Activated CD4-positive, alpha-beta T cell treated with anti-CD3 and anti-CD28 coated beads, Interleukin-2, amount 10 ng/mL, durations not matched to agents 24 days and 14 days (primary cell): ENCODE measurements around the gene INTS6L. TPM values are rescaled to one million over a fixed set of nuclear protein-coding genes. Genes with fewer than 3 reads are reported as not detected.

Experiments used
- DNase-seq: peaks from one replicate; pipeline ENCODE4 v3.0.0; 2022
- H3K27ac Mint-ChIP-seq: one replicate; pipeline ENCODE4 v1.8.0; 2022; ENCODE audit warnings: mild to moderate bottlenecking, mixed read lengths
- H3K27me3 Mint-ChIP-seq: one replicate; pipeline ENCODE4 v1.8.0; 2022; ENCODE audit warnings: mixed read lengths
- H3K36me3 Mint-ChIP-seq: one replicate; pipeline ENCODE4 v1.8.0; 2022; ENCODE audit warnings: low read depth, mild to moderate bottlenecking, mixed read lengths
- H3K4me1 Mint-ChIP-seq: one replicate; pipeline ENCODE4 v1.8.0; 2021; ENCODE audit warnings: mixed read lengths
- H3K4me3 Mint-ChIP-seq: one replicate; pipeline ENCODE4 v1.8.0; 2022; ENCODE audit warnings: mild to moderate bottlenecking, moderate library complexity, mixed read lengths
- H3K9me3 Mint-ChIP-seq: one replicate; pipeline ENCODE4 v1.8.0; 2021; ENCODE audit warnings: mixed read lengths
- intact Hi-C: fragments of 100-400 bp; cut with micrococcal nuclease; formaldehyde crosslinking; loops from one replicate; pipeline ENCODE4 v1.15.1; 2023
- total RNA-seq: library from RNA; stranded (reverse); gene quantifications from 2 replicates; pipeline ENCODE4 v1.2.3, GENCODE V29; 2022

Gene INTS6L
- total RNA-seq = 30.6 and 35.7 TPM in 2 replicates

- H3K36me3 Mint-ChIP-seq = peaks cover 17% of the 10 kb centered on the region
- intact Hi-C loops = loop anchor here (1.0 to 10.0 kb wide), 5 partner anchors 32 to 1348 kb away; a partner anchor contains a TSS
- H3K27ac Mint-ChIP-seq = peak within 1 kb of the TSS; percentile 97
- H3K9me3 Mint-ChIP-seq = no peaks in the 10 kb centered on the region
- H3K4me3 Mint-ChIP-seq = peak within 1 kb of the TSS; percentile 92
- peaks cover 23% of the 10 kb centered on the region for H3K4me1 Mint-ChIP-seq
- DNase-seq = peak; percentile 96
- no peaks in the 10 kb centered on the region for H3K27me3 Mint-ChIP-seq
Measured at GRCh38 chrX:135520553-135521404, at the start of gene INTS6L. INTS6L (plus strand) TSS chrX:135520660; CDS start chrX:135520993, 333 bp downstream.

- Mint-ChIP-seq H3K27me3 (peaks cover 17% of the 10 kb centered on the region), H3K4me1 (peaks cover 2% of the 10 kb centered on the region), H3K4me3 (no peak overlapping the region), H3K36me3 (no peaks in the 10 kb centered on the region), H3K27ac (no peak overlapping the region), H3K9me3 (no peaks in the 10 kb centered on the region)
- intact Hi-C loops = no loop called here
- DNase-seq = peak; percentile 57
Measured at GRCh38 chrX:135476378-135476777, 44.1 kb upstream of the INTS6L start.

- Mint-ChIP-seq H3K9me3 (no peaks in the 10 kb centered on the region), H3K36me3 (no peaks in the 10 kb centered on the region), H3K4me3 (no peak overlapping the region), H3K4me1 (peaks cover 2% of the 10 kb centered on the region), H3K27ac (no peak overlapping the region), H3K27me3 (peaks cover 14% of the 10 kb centered on the region)
- DNase-seq = peak; percentile 78
- intact Hi-C loops = loop anchor here (1.0 kb wide), 1 partner anchor 291 kb away; no protein-coding TSS in a partner anchor
Measured at GRCh38 chrX:135477576-135477975, 42.9 kb upstream of the INTS6L start.

GRCh38 chrX:135480076-135480475, 40.4 kb upstream of the INTS6L start:
- peaks cover 4% of the 10 kb centered on the region for H3K27me3 Mint-ChIP-seq
- H3K36me3 Mint-ChIP-seq = no peaks in the 10 kb centered on the region
- H3K4me1 Mint-ChIP-seq = peaks cover 4% of the 10 kb centered on the region
- no peak overlapping the region for H3K27ac Mint-ChIP-seq
- H3K4me3 Mint-ChIP-seq = no peak overlapping the region
- H3K9me3 Mint-ChIP-seq = no peaks in the 10 kb centered on the region
- intact Hi-C loops = loop anchor here (5.0 kb wide), 1 partner anchor 217 kb away; no protein-coding TSS in a partner anchor
- DNase-seq = no peak

- Mint-ChIP-seq H3K36me3 (no peaks in the 10 kb centered on the region), H3K4me1 (peaks cover 4% of the 10 kb centered on the region), H3K9me3 (no peaks in the 10 kb centered on the region), H3K4me3 (no peak overlapping the region), H3K27ac (no peak overlapping the region), H3K27me3 (peaks cover 4% of the 10 kb centered on the region)
- DNase-seq = no peak
- intact Hi-C loops = loop anchor here (5.0 kb wide), 1 partner anchor 216 kb away; no protein-coding TSS in a partner anchor
Measured at GRCh38 chrX:135481696-135482179, 38.7 kb upstream of the INTS6L start.

- H3K36me3 Mint-ChIP-seq = no peaks in the 10 kb centered on the region
- no peak overlapping the region for H3K4me3 Mint-ChIP-seq
- no peaks in the 10 kb centered on the region for H3K9me3 Mint-ChIP-seq
- H3K27me3 Mint-ChIP-seq = peaks cover 3% of the 10 kb centered on the region
- peaks cover 3% of the 10 kb centered on the region for H3K4me1 Mint-ChIP-seq
- DNase-seq = peak; percentile 70
- intact Hi-C loops = loop anchor here (1.0 to 5.0 kb wide), 2 partner anchors 112 to 213 kb away; no protein-coding TSS in a partner anchor
- no peak overlapping the region for H3K27ac Mint-ChIP-seq
Measured at GRCh38 chrX:135484641-135485289, 35.7 kb upstream of the INTS6L start.

- Mint-ChIP-seq H3K36me3 (no peaks in the 10 kb centered on the region), H3K27ac (no peak overlapping the region), H3K4me1 (peaks cover 6% of the 10 kb centered on the region), H3K9me3 (peaks cover 2% of the 10 kb centered on the region), H3K27me3 (peaks cover 2% of the 10 kb centered on the region), H3K4me3 (no peak overlapping the region)
- intact Hi-C loops = no loop called here
- DNase-seq = no peak
Measured at GRCh38 chrX:135489542-135489941, 30.9 kb upstream of the INTS6L start.

- no peaks in the 10 kb centered on the region for H3K36me3 Mint-ChIP-seq
- peaks cover 5% of the 10 kb centered on the region for H3K4me1 Mint-ChIP-seq
- intact Hi-C loops = no loop called here
- no peak overlapping the region for H3K4me3 Mint-ChIP-seq
- peaks cover 3% of the 10 kb centered on the region for H3K9me3 Mint-ChIP-seq
- no peak overlapping the region for H3K27ac Mint-ChIP-seq
- peaks cover 1% of the 10 kb centered on the region for H3K27me3 Mint-ChIP-seq
- DNase-seq = no peak
Measured at GRCh38 chrX:135490979-135491514, 29.4 kb upstream of the INTS6L start.

GRCh38 chrX:135494453-135494852, 26.0 kb upstream of the INTS6L start:
- no peak overlapping the region for H3K27ac Mint-ChIP-seq
- peaks cover 3% of the 10 kb centered on the region for H3K9me3 Mint-ChIP-seq
- no peak for DNase-seq
- peaks cover 3% of the 10 kb centered on the region for H3K4me1 Mint-ChIP-seq
- H3K27me3 Mint-ChIP-seq = peaks cover 1% of the 10 kb centered on the region
- intact Hi-C loops = no loop called here
- no peaks in the 10 kb centered on the region for H3K36me3 Mint-ChIP-seq
- no peak overlapping the region for H3K4me3 Mint-ChIP-seq

GRCh38 chrX:135497736-135498135, 22.7 kb upstream of the INTS6L start:
- H3K9me3 Mint-ChIP-seq = peaks cover 3% of the 10 kb centered on the region
- intact Hi-C loops = no loop called here
- H3K36me3 Mint-ChIP-seq = no peaks in the 10 kb centered on the region
- no peak overlapping the region for H3K27ac Mint-ChIP-seq
- H3K4me3 Mint-ChIP-seq = no peak overlapping the region
- no peaks in the 10 kb centered on the region for H3K4me1 Mint-ChIP-seq
- H3K27me3 Mint-ChIP-seq = peaks cover 1% of the 10 kb centered on the region
- no peak for DNase-seq

- Mint-ChIP-seq H3K27ac (no peak overlapping the region), H3K36me3 (no peaks in the 10 kb centered on the region), H3K4me3 (no peak overlapping the region), H3K9me3 (peaks cover 3% of the 10 kb centered on the region), H3K4me1 (no peaks in the 10 kb centered on the region), H3K27me3 (peaks cover 1% of the 10 kb centered on the region)
- DNase-seq = no peak
- intact Hi-C loops = no loop called here
Measured at GRCh38 chrX:135498236-135498635, 22.2 kb upstream of the INTS6L start.

- Mint-ChIP-seq H3K36me3 (no peaks in the 10 kb centered on the region), H3K27ac (no peak overlapping the region), H3K4me1 (no peaks in the 10 kb centered on the region), H3K27me3 (no peaks in the 10 kb centered on the region), H3K4me3 (no peak overlapping the region), H3K9me3 (no peaks in the 10 kb centered on the region)
- intact Hi-C loops = no loop called here
- no peak for DNase-seq
Measured at GRCh38 chrX:135505351-135505750, 15.1 kb upstream of the INTS6L start.

- H3K4me1 Mint-ChIP-seq = no peaks in the 10 kb centered on the region
- intact Hi-C loops = no loop called here
Measured at GRCh38 chrX:135509885-135510284, 10.6 kb upstream of the INTS6L start.

More at GRCh38 chrX:135509885-135510284, 10.6 kb upstream of the INTS6L start:
- Mint-ChIP-seq H3K9me3 (no peaks in the 10 kb centered on the region), H3K27me3 (no peaks in the 10 kb centered on the region), H3K4me3 (no peak overlapping the region), H3K36me3 (no peaks in the 10 kb centered on the region), H3K27ac (no peak overlapping the region)
- no peak for DNase-seq
